Measurements from ENCODE around the gene PANK3.
"Not testable (repeated sequence)": the region's sequence is repeated elsewhere in the genome, so short reads cannot be mapped to it uniquely, and the experiment has no call there.

Gene PANK3

GRCh38 chr5:168592014-168592368 lies 12.8 kb upstream of the PANK3 start:
- DNase-seq (ENCODE audit: low read depth in 2 of 2): no peak

- no peak for DNase-seq (ENCODE audit: low read depth in 2 of 2)
Observed at GRCh38 chr5:168591302-168592013, 12.3 kb upstream of the PANK3 start.

GRCh38 chr5:168590666-168591065 lies 11.5 kb upstream of the PANK3 start:
- DNase-seq (ENCODE audit: low read depth in 2 of 2): no peak

- no peak for DNase-seq (ENCODE audit: low read depth in 2 of 2)
Observed at GRCh38 chr5:168587987-168588386, 8.8 kb upstream of the PANK3 start.

GRCh38 chr5:168585119-168585856 lies 6.1 kb upstream of the PANK3 start:
- DNase-seq (ENCODE audit: low read depth in 2 of 2): no peak

- no peak for DNase-seq (ENCODE audit: low read depth in 2 of 2)
Observed at GRCh38 chr5:168583742-168584482, 4.7 kb upstream of the PANK3 start.

GRCh38 chr5:168580814-168581469 lies 1.8 kb upstream of the PANK3 start:
- DNase-seq (ENCODE audit: low read depth in 2 of 2): not testable (repeated sequence)

- no peak for DNase-seq (ENCODE audit: low read depth in 2 of 2)
Observed at GRCh38 chr5:168580227-168580508, 1.0 kb upstream of the PANK3 start.

- peak; percentile 92 to 93 for DNase-seq (ENCODE audit: low read depth in 2 of 2)
Observed at GRCh38 chr5:168579488-168580226, 489 bp upstream of the PANK3 start.

GRCh38 chr5:168578006-168578405 lies 1.2 kb downstream of the PANK3 start:
- no peak for DNase-seq (ENCODE audit: low read depth in 2 of 2)

GRCh38 chr5:168575391-168576372 lies 3.5 kb downstream of the PANK3 start:
- DNase-seq (ENCODE audit: low read depth in 2 of 2): no peak

GRCh38 chr5:168574156-168574555 lies 5.0 kb downstream of the PANK3 start:
- not testable (repeated sequence) for DNase-seq (ENCODE audit: low read depth in 2 of 2)

GRCh38 chr5:168573663-168574062 lies 5.5 kb downstream of the PANK3 start:
- DNase-seq (ENCODE audit: low read depth in 2 of 2): not testable (repeated sequence)

GRCh38 chr5:168570490-168571328 lies 8.5 kb downstream of the PANK3 start:
- no peak for DNase-seq (ENCODE audit: low read depth in 2 of 2)

- DNase-seq (ENCODE audit: low read depth in 2 of 2): no peak
Observed at GRCh38 chr5:168568738-168569137, 10.4 kb downstream of the PANK3 start.

- DNase-seq (ENCODE audit: low read depth in 2 of 2): no peak
Observed at GRCh38 chr5:168563959-168564358, 15.2 kb downstream of the PANK3 start.

- DNase-seq (ENCODE audit: low read depth in 2 of 2): no peak
Observed at GRCh38 chr5:168562279-168562678, 16.9 kb downstream of the PANK3 start.

- no peak for DNase-seq (ENCODE audit: low read depth in 2 of 2)
Observed at GRCh38 chr5:168557389-168557788, 21.8 kb downstream of the PANK3 start.

GRCh38 chr5:168553377-168554130 lies 25.6 kb downstream of the PANK3 start:
- DNase-seq (ENCODE audit: low read depth in 2 of 2): no peak

Data from stimulated activated CD8-positive, alpha-beta memory T cell treated with anti-CD3 and anti-CD28 coated beads, Interleukin-7, amount 100 ng/mL, for 1 hour (primary cell).